Gastrocnemius medialis (tissue), 4 donors: ENCODE measurements around the gene SNTN. TPM values are rescaled to one million over a fixed set of nuclear protein-coding genes. Genes with fewer than 3 reads are reported as not detected.

Experiments used
- ATAC-seq, 2 donors: fragments of 150-250 bp; one replicate each; pipeline ENCODE4 v1.9.1; 2016
- DNase-seq, 2 donors: peaks; one replicate each; pipeline ENCODE4 v3.0.0-alpha.2; 2019
- H3K27ac ChIP-seq, 4 donors: fragments of 200-600 bp; sonication (generic); 1 replicate in 1 of 4; 2 replicates in 3 of 4; pipeline ENCODE4 v1.5.1; 2016 to 2018; ENCODE audit warnings: mild to moderate bottlenecking in 2 of 4, moderate library complexity in 1 of 4
- H3K27me3 ChIP-seq, 3 donors: fragments of 200-600 bp; sonication (generic) in 2 of 3; 1 replicate in 1 of 3; 2 replicates in 2 of 3; pipeline versions ENCODE4 v1.5.1 to v1.6.0; 2016 to 2019; ENCODE audit warnings: mild to moderate bottlenecking in 1 of 3, moderate library complexity in 1 of 3
- H3K36me3 ChIP-seq, 2 donors: fragments of 200-600 bp; sonication (generic) in 1 of 2; one replicate each; pipeline ENCODE4 v1.5.1; 2017 to 2018
- H3K4me1 ChIP-seq, 2 donors: fragments of 200-600 bp; sonication (generic) in 1 of 2; one replicate each; pipeline ENCODE4 v1.5.1; 2016 to 2017; ENCODE audit warnings: mild to moderate bottlenecking in 2 of 2
- H3K4me3 ChIP-seq, 4 donors: fragments of 200-600 bp; sonication (generic) in 3 of 4; 1 replicate in 1 of 4; 2 replicates in 3 of 4; pipeline ENCODE4 v1.5.1; 2016 to 2019; ENCODE audit warnings: mild to moderate bottlenecking in 2 of 4
- H3K9me3 ChIP-seq, 3 donors: fragments of 200-600 bp; sonication (generic) in 2 of 3; 1 replicate in 1 of 3; 2 replicates in 2 of 3; pipeline ENCODE4 v1.5.1; 2016 to 2019
- POLR2A ChIP-seq, 2 donors: fragments of 450-650 bp; IDR thresholded peaks; one replicate each; pipeline ENCODE4 v1.6.1; 2017; ENCODE audit warnings: antibody characterized with exemption in 2 of 2, mild to moderate bottlenecking in 2 of 2, moderate library complexity in 2 of 2
- in situ Hi-C, 4 donors: fragments of 200-750 bp; cut with MboI; loops; one replicate each; pipeline versions ENCODE4 v1.15.0 to v1.8.0; 2017; ENCODE audit warnings: low sequenced_read_pairs in 4 of 4
- intact Hi-C: fragments of 100-400 bp; cut with DNase I; formaldehyde crosslinking; loops from one replicate; pipeline ENCODE4 v1.15.1; 2023; ENCODE audit warnings: low total_unique reads
- total RNA-seq, 4 donors: library from RNA; depleted of rRNA; stranded (reverse); fragments of >200 nt; gene quantifications; one replicate each; pipeline versions ENCODE4 v1.1.0 to v1.2.3, GENCODE V29; 2016
- TF ChIP-seq, protein P1 (sequence below), 5 experiments: fragments of 450-650 bp in 3 of 5; fragments of 200-600 bp in 2 of 5; sonication (generic) in 2 of 5; IDR thresholded peaks in 4 of 5; conservative IDR thresholded peaks in 1 of 5; 1 replicate in 4 of 5; 2 replicates in 1 of 5; pipeline ENCODE4 v1.5.1; 2016 to 2019; ENCODE audit warnings: antibody characterized with exemption in 5 of 5, mild to moderate bottlenecking in 3 of 5, moderate library complexity in 3 of 5

SNTN gene
- total RNA-seq, 4 donors from 2014 or later, result not detected

GRCh38 chr3:63613561-63613960 lies 38.9 kb upstream of the SNTN start:
- TF ChIP-seq, protein P1, sequence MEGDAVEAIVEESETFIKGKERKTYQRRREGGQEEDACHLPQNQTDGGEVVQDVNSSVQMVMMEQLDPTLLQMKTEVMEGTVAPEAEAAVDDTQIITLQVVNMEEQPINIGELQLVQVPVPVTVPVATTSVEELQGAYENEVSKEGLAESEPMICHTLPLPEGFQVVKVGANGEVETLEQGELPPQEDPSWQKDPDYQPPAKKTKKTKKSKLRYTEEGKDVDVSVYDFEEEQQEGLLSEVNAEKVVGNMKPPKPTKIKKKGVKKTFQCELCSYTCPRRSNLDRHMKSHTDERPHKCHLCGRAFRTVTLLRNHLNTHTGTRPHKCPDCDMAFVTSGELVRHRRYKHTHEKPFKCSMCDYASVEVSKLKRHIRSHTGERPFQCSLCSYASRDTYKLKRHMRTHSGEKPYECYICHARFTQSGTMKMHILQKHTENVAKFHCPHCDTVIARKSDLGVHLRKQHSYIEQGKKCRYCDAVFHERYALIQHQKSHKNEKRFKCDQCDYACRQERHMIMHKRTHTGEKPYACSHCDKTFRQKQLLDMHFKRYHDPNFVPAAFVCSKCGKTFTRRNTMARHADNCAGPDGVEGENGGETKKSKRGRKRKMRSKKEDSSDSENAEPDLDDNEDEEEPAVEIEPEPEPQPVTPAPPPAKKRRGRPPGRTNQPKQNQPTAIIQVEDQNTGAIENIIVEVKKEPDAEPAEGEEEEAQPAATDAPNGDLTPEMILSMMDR (IDR thresholded peaks at IDR 0.05 in 4 of 5, conservative IDR thresholded peaks at IDR 0.05 in 1 of 5), result no peak
- no peak for TF ChIP-seq POLR2A (IDR thresholded peaks at IDR 0.05)
- Histone ChIP-seq H3K4me3 (no peak overlapping the region), H3K9me3 (no peaks in the 10 kb centered on the region), H3K36me3 (no peaks in the 10 kb centered on the region), H3K27me3 (no peaks in the 10 kb centered on the region), H3K27ac (no peak overlapping the region), H3K4me1 (no peaks in the 10 kb centered on the region)
- DNase-seq (no peak), ATAC-seq (no peak)
- intact Hi-C loops, result no loop called here
- in situ Hi-C loops, result no loop called here

- ATAC-seq, result no peak
- intact Hi-C loops (no loop called here), in situ Hi-C loops (no loop called here)
- Histone ChIP-seq H3K27ac (no peak overlapping the region), H3K36me3 (no peaks in the 10 kb centered on the region), H3K4me3 (no peak overlapping the region), H3K27me3 (no peaks in the 10 kb centered on the region), H3K9me3 (no peaks in the 10 kb centered on the region), H3K4me1 (no peaks in the 10 kb centered on the region)
- DNase-seq, result no peak
- no peak for TF ChIP-seq POLR2A (IDR thresholded peaks at IDR 0.05)
- TF ChIP-seq, protein P1 (IDR thresholded peaks at IDR 0.05 in 4 of 5, conservative IDR thresholded peaks at IDR 0.05 in 1 of 5), result no peak
Measured at GRCh38 chr3:63617391-63617790, 35.1 kb upstream of the SNTN start.

GRCh38 chr3:63624941-63625560 lies 27.4 kb upstream of the SNTN start:
- Histone ChIP-seq H3K27ac (no peak overlapping the region), H3K4me3 (no peak overlapping the region), H3K9me3 (no peaks in the 10 kb centered on the region), H3K27me3 (no peaks in the 10 kb centered on the region), H3K4me1 (no peaks in the 10 kb centered on the region), H3K36me3 (no peaks in the 10 kb centered on the region)
- ATAC-seq (no peak), DNase-seq (no peak)
- TF ChIP-seq POLR2A (IDR thresholded peaks at IDR 0.05), result no peak
- TF ChIP-seq, protein P1 (IDR thresholded peaks at IDR 0.05 in 4 of 5, conservative IDR thresholded peaks at IDR 0.05 in 1 of 5), result no peak
- intact Hi-C loops (no loop called here), in situ Hi-C loops (no loop called here)

DNA sequence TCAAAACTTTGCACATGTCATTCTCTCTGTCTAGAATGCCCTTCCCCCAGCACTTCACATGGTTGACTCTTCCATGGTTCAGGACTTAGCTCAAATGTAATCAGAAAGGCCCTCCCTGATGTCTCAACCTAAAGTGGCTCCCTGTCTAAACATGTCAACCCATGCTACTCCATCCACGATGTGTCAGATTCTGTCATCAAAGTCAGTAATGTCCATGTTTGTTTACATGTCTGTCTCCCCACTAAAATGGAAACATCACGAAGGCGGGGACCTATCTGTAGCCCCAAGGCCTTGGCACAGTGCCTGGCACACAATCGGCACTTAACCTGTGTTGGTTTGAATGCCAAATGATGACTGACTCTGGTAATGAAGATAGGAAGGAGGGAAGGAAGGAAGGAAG lies 20.8 kb upstream of the SNTN start:
- in situ Hi-C loops (no loop called here), intact Hi-C loops (no loop called here)
- Histone ChIP-seq H3K27me3 (no peaks in the 10 kb centered on the region), H3K9me3 (no peaks in the 10 kb centered on the region), H3K4me1 (no peaks in the 10 kb centered on the region), H3K36me3 (no peaks in the 10 kb centered on the region), H3K4me3 (no peak overlapping the region), H3K27ac (no peak overlapping the region)
- TF ChIP-seq, protein P1 (IDR thresholded peaks at IDR 0.05 in 4 of 5, conservative IDR thresholded peaks at IDR 0.05 in 1 of 5), result no peak
- no peak for TF ChIP-seq POLR2A (IDR thresholded peaks at IDR 0.05)
- DNase-seq, result no peak
- ATAC-seq, result no peak

- no peaks in the 10 kb centered on the region for H3K27me3 ChIP-seq
- H3K9me3 ChIP-seq, result no peaks in the 10 kb centered on the region
- H3K4me3 ChIP-seq, result no peak overlapping the region
- intact Hi-C loops (no loop called here), in situ Hi-C loops (no loop called here)
- no peak overlapping the region for H3K27ac ChIP-seq
- no peak for ATAC-seq
- no peaks in the 10 kb centered on the region for H3K4me1 ChIP-seq
- no peak for TF ChIP-seq POLR2A (IDR thresholded peaks at IDR 0.05)
- TF ChIP-seq, protein P1 (IDR thresholded peaks at IDR 0.05 in 4 of 5, conservative IDR thresholded peaks at IDR 0.05 in 1 of 5), result no peak
- H3K36me3 ChIP-seq, result no peaks in the 10 kb centered on the region
- DNase-seq, result no peak
Measured at GRCh38 chr3:63635186-63635585, 17.3 kb upstream of the SNTN start.
